Nephron progenitor cell (in vitro differentiated cells): ENCODE data around the gene OLFM2.

Source experiments
- DNase-seq: peaks from one replicate; pipeline ENCODE4 v3.0.0; 2021
- H3K27ac Mint-ChIP-seq: 2 replicates; pipeline ENCODE4 v1.8.0; 2021; ENCODE audit warnings: mild to moderate bottlenecking, moderate library complexity, mixed read lengths
- H3K27me3 Mint-ChIP-seq: 2 replicates; pipeline ENCODE4 v1.8.0; 2021; ENCODE audit warnings: mild to moderate bottlenecking, low read depth, mixed read lengths; ENCODE audit not compliant: poor library complexity
- H3K36me3 Mint-ChIP-seq: 2 replicates; pipeline ENCODE4 v1.8.0; 2021; ENCODE audit warnings: low read depth, mixed read lengths
- H3K4me1 Mint-ChIP-seq: 2 replicates; pipeline ENCODE4 v1.8.0; 2021; ENCODE audit warnings: mixed read lengths
- H3K4me3 Mint-ChIP-seq: 2 replicates; pipeline ENCODE4 v1.8.0; 2021; ENCODE audit warnings: mild to moderate bottlenecking, moderate library complexity, mixed read lengths
- H3K9me3 Mint-ChIP-seq: 2 replicates; pipeline ENCODE4 v1.8.0; 2021; ENCODE audit warnings: mild to moderate bottlenecking, moderate library complexity, mixed read lengths
- TF ChIP-seq, protein P1 (sequence below): fragments of 200-600 bp; sonication (generic); IDR thresholded peaks from 2 replicates; pipeline ENCODE4 v1.5.0; 2021; ENCODE audit warnings: antibody characterized with exemption

OLFM2 gene

DNA sequence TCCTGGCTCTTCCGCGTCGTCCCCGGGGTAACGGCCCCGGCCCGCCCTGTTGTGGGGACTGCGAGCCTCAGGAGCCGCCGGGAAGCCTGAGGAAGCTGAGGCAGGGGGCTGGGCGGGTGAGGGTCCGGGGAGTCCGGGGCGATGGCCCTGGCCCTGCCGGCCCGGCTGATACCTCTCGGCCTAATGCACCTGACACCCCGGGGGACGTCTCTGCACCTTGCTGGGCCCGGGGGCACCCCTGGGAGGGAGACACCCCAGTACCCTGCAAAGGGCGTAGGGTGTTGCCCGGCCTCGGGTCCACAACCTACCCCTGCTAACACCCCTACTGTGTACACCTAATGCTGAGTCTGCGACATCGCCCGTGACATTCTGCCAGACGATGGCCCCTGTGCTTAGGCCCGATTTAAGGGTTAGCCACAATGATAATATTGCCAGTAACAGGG is 100.8 kb downstream of the OLFM2 start:
- TF ChIP-seq, protein P1, sequence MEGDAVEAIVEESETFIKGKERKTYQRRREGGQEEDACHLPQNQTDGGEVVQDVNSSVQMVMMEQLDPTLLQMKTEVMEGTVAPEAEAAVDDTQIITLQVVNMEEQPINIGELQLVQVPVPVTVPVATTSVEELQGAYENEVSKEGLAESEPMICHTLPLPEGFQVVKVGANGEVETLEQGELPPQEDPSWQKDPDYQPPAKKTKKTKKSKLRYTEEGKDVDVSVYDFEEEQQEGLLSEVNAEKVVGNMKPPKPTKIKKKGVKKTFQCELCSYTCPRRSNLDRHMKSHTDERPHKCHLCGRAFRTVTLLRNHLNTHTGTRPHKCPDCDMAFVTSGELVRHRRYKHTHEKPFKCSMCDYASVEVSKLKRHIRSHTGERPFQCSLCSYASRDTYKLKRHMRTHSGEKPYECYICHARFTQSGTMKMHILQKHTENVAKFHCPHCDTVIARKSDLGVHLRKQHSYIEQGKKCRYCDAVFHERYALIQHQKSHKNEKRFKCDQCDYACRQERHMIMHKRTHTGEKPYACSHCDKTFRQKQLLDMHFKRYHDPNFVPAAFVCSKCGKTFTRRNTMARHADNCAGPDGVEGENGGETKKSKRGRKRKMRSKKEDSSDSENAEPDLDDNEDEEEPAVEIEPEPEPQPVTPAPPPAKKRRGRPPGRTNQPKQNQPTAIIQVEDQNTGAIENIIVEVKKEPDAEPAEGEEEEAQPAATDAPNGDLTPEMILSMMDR = no peak
- Mint-ChIP-seq H3K4me1 (peaks cover 13% of the 10 kb centered on the region), H3K27ac (no peak overlapping the region), H3K36me3 (peaks cover 18% of the 10 kb centered on the region), H3K27me3 (peaks cover 3% of the 10 kb centered on the region), H3K9me3 (no peaks in the 10 kb centered on the region), H3K4me3 (peak overlapping the region; percentile 92)
- DNase-seq = no peak

DNA sequence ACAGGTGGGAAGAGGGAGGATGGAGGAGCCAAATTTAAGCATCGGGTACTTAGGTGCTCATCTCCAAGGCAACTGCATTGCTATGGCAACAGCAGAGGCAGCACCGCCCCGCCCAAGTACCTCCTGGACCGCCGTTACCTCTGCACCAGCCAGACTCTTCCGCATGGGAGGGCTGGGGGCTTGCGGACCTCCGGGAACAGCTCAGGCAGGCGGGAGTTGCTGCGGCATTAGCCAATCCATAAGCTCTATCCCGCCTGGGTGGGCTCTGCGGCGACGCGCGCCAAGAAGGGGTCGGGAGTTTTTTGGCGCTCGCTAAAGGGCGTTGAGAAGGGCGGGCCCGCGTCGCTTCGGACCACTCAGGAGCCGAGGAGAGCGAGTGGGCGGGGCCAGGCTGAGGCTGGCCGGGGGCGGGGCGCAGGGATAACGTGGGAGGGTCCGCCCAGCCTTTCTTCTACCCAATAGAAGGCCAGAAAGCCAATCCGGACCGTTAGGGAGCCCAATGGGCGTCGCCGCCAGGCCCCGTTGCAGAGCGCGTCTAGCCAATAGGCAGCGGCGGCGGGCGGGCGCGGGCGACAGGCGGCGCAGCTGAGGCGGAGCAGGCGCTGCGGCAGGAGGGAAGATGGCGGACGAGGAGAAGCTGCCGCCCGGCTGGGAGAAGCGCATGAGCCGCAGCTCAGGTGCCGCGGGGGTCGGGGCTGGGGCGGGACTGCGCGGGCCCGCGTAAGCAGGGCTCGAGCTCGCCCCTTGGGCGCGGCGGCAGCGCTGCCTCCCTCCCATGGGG is 101.4 kb downstream of the OLFM2 start, which contains the start of gene PIN1:
Gene PIN1, plus strand, starts transcription at position 593 of the 781 bp plus-strand sequence. Its CDS starts 27 bp downstream, at position 620.
- Mint-ChIP-seq H3K27me3 (peaks cover 3% of the 10 kb centered on the region), H3K9me3 (no peaks in the 10 kb centered on the region), H3K27ac (peak within 1 kb of the TSS; percentile 68), H3K4me1 (peaks cover 13% of the 10 kb centered on the region), H3K4me3 (peak within 1 kb of the TSS; percentile 92), H3K36me3 (peaks cover 18% of the 10 kb centered on the region)
- TF ChIP-seq, protein P1 = no peak
- DNase-seq = peak; percentile 100

DNA sequence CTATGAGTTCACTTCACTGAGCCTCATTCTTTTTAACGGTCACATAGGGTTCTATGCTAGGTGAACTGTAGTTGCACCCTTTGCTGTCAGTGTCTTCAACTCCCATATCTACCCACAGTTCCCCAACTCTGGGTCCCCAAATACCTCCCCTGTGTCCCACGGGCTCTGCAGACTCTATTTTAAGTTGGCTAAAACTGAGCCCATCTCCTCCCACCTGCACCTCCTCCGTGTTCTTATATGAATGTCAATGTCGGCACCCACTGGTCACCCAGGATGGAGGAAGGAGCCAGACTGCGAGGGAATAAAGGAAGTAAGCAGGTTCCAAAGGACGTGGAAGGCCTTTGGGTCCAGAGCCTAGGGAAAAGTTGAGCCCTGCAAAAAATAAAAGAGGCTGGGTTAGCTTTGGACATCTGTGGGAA is 102.0 kb downstream of the OLFM2 start:
- Mint-ChIP-seq H3K4me1 (peaks cover 13% of the 10 kb centered on the region), H3K4me3 (peak overlapping the region; percentile 92), H3K36me3 (peaks cover 18% of the 10 kb centered on the region), H3K27me3 (peaks cover 3% of the 10 kb centered on the region), H3K9me3 (no peaks in the 10 kb centered on the region), H3K27ac (peak overlapping the region; percentile 68)
- DNase-seq = no peak
- TF ChIP-seq, protein P1 = no peak

DNA sequence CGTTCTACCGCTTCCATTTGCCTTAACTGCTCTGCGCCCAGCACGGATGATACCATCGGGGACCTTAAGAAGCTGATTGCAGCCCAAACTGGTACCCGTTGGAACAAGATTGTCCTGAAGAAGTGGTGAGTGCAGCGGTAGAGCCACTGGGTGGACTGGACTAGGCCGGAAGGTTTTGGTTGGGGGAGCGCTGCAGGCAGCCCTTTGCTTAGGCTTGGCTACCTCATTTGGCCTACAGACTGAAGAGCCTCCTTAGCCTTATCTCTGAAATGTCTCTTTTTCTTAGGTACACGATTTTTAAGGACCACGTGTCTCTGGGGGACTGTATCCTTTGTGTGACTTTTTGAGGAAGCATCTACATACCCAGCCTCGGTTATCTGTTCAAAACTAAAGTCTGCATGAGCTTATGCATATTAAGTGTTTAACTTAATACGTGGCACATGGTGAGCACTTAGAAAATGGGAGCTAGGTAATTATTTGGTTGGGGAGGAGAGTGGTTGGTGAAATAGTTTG is 107.7 kb downstream of the OLFM2 start:
- H3K36me3 Mint-ChIP-seq = peaks cover 22% of the 10 kb centered on the region
- no peak for DNase-seq
- TF ChIP-seq, protein P1 = no peak
- no peaks in the 10 kb centered on the region for H3K27me3 Mint-ChIP-seq
- H3K4me1 Mint-ChIP-seq = peaks cover 33% of the 10 kb centered on the region
- H3K4me3 Mint-ChIP-seq = peak overlapping the region; percentile 100
- no peak overlapping the region for H3K27ac Mint-ChIP-seq
- H3K9me3 Mint-ChIP-seq = no peaks in the 10 kb centered on the region

DNA sequence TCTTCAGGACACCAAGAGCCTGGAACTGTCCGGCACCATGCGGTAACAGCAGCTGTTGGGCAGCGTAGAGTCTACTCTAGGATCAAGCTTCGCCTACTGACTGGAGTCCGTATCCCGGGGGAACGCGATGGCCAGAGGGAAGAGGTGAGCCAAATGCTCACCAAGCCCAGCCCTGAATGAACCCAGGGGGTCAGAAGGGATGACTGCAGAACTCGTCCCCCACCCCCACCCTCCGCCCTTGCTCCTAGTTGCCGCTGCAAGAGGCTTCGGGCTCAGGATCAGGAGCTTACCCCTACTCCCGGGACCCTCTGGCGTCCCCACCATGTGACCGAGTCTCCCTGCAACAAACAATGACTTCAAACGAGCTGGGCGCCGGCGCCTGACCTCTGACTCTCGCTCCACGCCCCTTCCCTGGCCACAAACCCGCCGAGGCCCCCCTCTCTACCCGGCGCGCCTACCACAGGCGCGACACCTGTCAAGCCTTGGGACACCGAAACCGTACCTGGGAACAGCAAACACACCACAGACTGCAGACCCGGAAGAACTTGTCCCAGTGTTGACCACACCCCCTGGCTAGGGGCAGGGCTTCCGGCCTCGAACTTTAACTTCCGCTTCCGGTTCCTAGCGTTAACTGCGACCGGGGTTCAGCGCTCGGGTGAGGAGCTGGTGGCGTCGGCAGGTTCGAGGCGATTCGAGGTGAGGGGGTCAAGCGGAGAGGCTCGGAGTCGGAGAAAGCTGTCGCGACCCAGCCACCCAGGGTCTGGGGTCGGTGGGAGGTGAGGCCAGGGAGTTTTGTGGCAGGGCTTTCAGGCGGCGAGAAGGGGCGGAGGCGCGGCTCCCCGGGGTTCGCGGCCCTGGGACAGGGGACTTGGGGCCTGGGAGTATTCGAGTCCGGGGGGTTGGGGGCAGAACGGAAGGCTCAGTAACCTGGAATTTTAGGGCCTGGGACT is 108.8 kb downstream of the OLFM2 start, which contains the start of gene UBL5:
Gene UBL5, plus strand, starts transcription at position 630 of the 950 bp plus-strand sequence. CDS start 420 bp downstream, outside the sequence.
- Mint-ChIP-seq H3K9me3 (no peaks in the 10 kb centered on the region), H3K27ac (peak within 1 kb of the TSS; percentile 99), H3K27me3 (no peaks in the 10 kb centered on the region), H3K4me1 (peaks cover 36% of the 10 kb centered on the region), H3K36me3 (peaks cover 22% of the 10 kb centered on the region), H3K4me3 (peak within 1 kb of the TSS; percentile 100)
- TF ChIP-seq, protein P1 = no peak
- peak; percentile 87 for DNase-seq
